A549 (cell line): ENCODE data around the gene TRAM2. TPM values are rescaled to one million over a fixed set of nuclear protein-coding genes. Genes with fewer than 3 reads are reported as not detected.

Experiments
- ATAC-seq, 2 experiments: fragments of 200-7000 bp in 1 of 2; fragments of >200 bp in 1 of 2; cut with Nextera tagmentation in 1 of 2; cut with Tn5 transposase in 1 of 2; 3 replicates each; pipeline versions ENCODE4 v1.8.0 to v1.9.1; 2018 to 2020; ENCODE audit warnings: mild to moderate bottlenecking in 1 of 2, moderate library complexity in 1 of 2
- CTCF ChIA-PET: fragments of 300-600 bp; sonication (Branson Sonifier 250); formaldehyde crosslinking; extraction: SDS; loops from one replicate; lab custom pipeline; 2021; ENCODE audit warnings: antibody characterized with exemption, inconsistent platforms; lab: Yijun Ruan, JAX
- POLR2A ChIA-PET: fragments of 350-600 bp; formaldehyde crosslinking; extraction: SDS; loops from one replicate; lab custom pipeline; 2021; ENCODE audit warnings: antibody characterized with exemption, inconsistent platforms; lab: Yijun Ruan, JAX
- DNase-seq, 2 experiments: peaks; one replicate each; pipeline versions ENCODE4 v3.0.0 to v3.0.0-alpha.2; 2011 to 2016; ENCODE audit warnings: low read depth in 1 of 2, low spot score in 1 of 2
- FAIRE-seq: peaks from 2 replicates; lab custom pipeline; 2011; peaks lifted over from hg19 to GRCh38; lab: Jason Lieb, UNC
- H3K27ac ChIP-seq, 2 experiments: fragments of >200 bp; sonication (Bioruptor Twin); formaldehyde crosslinking; 3 replicates each; pipeline ENCODE4 v1.5.1; 2016 to 2017
- H3K4me1 ChIP-seq: fragments of >200 bp; sonication (Bioruptor Twin); formaldehyde crosslinking; 3 replicates; pipeline ENCODE4 v1.6.1; 2016
- H3K4me2 ChIP-seq: fragments of >200 bp; sonication (Bioruptor Twin); formaldehyde crosslinking; 3 replicates; pipeline ENCODE4 v1.6.1; 2016
- H3K4me3 ChIP-seq: fragments of >200 bp; sonication (Bioruptor Twin); formaldehyde crosslinking; 3 replicates; pipeline ENCODE4 v1.5.1; 2016
- H3K9me3 ChIP-seq: fragments of >200 bp; sonication (Bioruptor Twin); formaldehyde crosslinking; 3 replicates; pipeline ENCODE4 v1.6.1; 2016
- ATOH8 ChIP-seq: fragments of 250-450 bp; sonication (Bioruptor Pico); IDR thresholded peaks from 2 replicates; pipeline ENCODE4 v1.5.0; 2020; ENCODE audit warnings: low read depth, mild to moderate bottlenecking, moderate library complexity
- BHLHE40 ChIP-seq: IDR thresholded peaks from 2 replicates; pipeline ENCODE4 v1.6.1; 2012; ENCODE audit warnings: low read depth, low read length, inconsistent platforms
- CBX2 ChIP-seq: fragments of 200-600 bp; sonication (generic); IDR thresholded peaks from 2 replicates; pipeline ENCODE4 v1.6.1; 2016; ENCODE audit warnings: low read depth, mild to moderate bottlenecking, borderline replicate concordance
- CBX8 ChIP-seq: fragments of 200-600 bp; sonication (generic); IDR thresholded peaks from 2 replicates; pipeline ENCODE4 v1.6.1; 2016
- CHD2 ChIP-seq: fragments of 150-350 bp; IDR thresholded peaks from 2 replicates; pipeline ENCODE4 v1.6.1; 2014; ENCODE audit warnings: low read length; ENCODE audit not compliant: partially characterized antibody
- CHD4 ChIP-seq: fragments of 200-600 bp; sonication (generic); IDR thresholded peaks from 2 replicates; pipeline ENCODE4 v1.6.1; 2016; ENCODE audit warnings: antibody characterized with exemption, mild to moderate bottlenecking, borderline replicate concordance
- EHF ChIP-seq: fragments of 250-450 bp; sonication (Bioruptor Pico); IDR thresholded peaks from 2 replicates; pipeline ENCODE4 v1.5.0; 2020; ENCODE audit warnings: mild to moderate bottlenecking
- EHMT2 ChIP-seq: fragments of 200-600 bp; sonication (generic); IDR thresholded peaks from 2 replicates; pipeline ENCODE4 v1.6.1; 2016; ENCODE audit warnings: antibody characterized with exemption, low read depth, mild to moderate bottlenecking, moderate library complexity
- ESRRA ChIP-seq: fragments of 150-350 bp; IDR thresholded peaks from 2 replicates; pipeline ENCODE4 v1.6.1; 2014; ENCODE audit warnings: mild to moderate bottlenecking, low read length, borderline replicate concordance
- HES2 ChIP-seq: fragments of >200 bp; sonication (Bioruptor Twin); formaldehyde crosslinking; IDR thresholded peaks from 2 replicates; pipeline ENCODE4 v1.6.1; 2016
- HOXA7 ChIP-seq: fragments of 250-450 bp; sonication (Bioruptor Pico); IDR thresholded peaks from 2 replicates; pipeline ENCODE4 v1.5.0; 2020; ENCODE audit warnings: mild to moderate bottlenecking, moderate library complexity
- JUN ChIP-seq, 2 experiments: fragments of >200 bp; sonication (Bioruptor Twin); formaldehyde crosslinking; IDR thresholded peaks; 2 replicates in 1 of 2; 3 replicates in 1 of 2; pipeline ENCODE4 v1.6.1; 2016 to 2017
- KDM1A ChIP-seq: fragments of 200-600 bp; sonication (generic); IDR thresholded peaks from 2 replicates; pipeline ENCODE4 v1.6.1; 2016; ENCODE audit warnings: low read depth, mild to moderate bottlenecking
- MAFK ChIP-seq: fragments of 450-650 bp; IDR thresholded peaks from 2 replicates; pipeline ENCODE4 v1.6.1; 2014; ENCODE audit not compliant: partially characterized antibody
- MAX ChIP-seq: IDR thresholded peaks from 2 replicates; pipeline ENCODE4 v1.6.1; 2012
- MYC ChIP-seq: IDR thresholded peaks from 2 replicates; pipeline ENCODE4 v1.6.1; 2012; ENCODE audit warnings: mild to moderate bottlenecking, inconsistent platforms, low read length, improper control_type of control experiment, borderline replicate concordance
- NFE2L2 ChIP-seq: fragments of 150-350 bp; conservative IDR thresholded peaks from 2 replicates; pipeline ENCODE4 v1.6.1; 2014; ENCODE audit warnings: low read length
- NPAS2 ChIP-seq: fragments of 250-450 bp; sonication (Bioruptor Pico); IDR thresholded peaks from 2 replicates; pipeline ENCODE4 v1.8.0; 2022; ENCODE audit warnings: mild to moderate bottlenecking, moderate library complexity, borderline replicate concordance
- RARB ChIP-seq: fragments of 250-450 bp; sonication (Bioruptor Pico); IDR thresholded peaks from 2 replicates; pipeline ENCODE4 v1.8.0; 2021; ENCODE audit warnings: mild to moderate bottlenecking, moderate library complexity
- RFX5 ChIP-seq: fragments of 450-650 bp; IDR thresholded peaks from 2 replicates; pipeline ENCODE4 v1.7.1; 2014; ENCODE audit warnings: antibody characterized with exemption, mild to moderate bottlenecking, moderate library complexity
- SREBF2 ChIP-seq: fragments of 450-650 bp; IDR thresholded peaks from 2 replicates; pipeline ENCODE4 v1.6.1; 2014; ENCODE audit warnings: mild to moderate bottlenecking, moderate library complexity
- TFCP2L1 ChIP-seq: fragments of 250-450 bp; sonication (Bioruptor Pico); IDR thresholded peaks from 2 replicates; pipeline ENCODE4 v1.5.0; 2021; ENCODE audit warnings: mild to moderate bottlenecking
- TP53 ChIP-seq: fragments of 250-450 bp; sonication (Bioruptor Pico); IDR thresholded peaks from 2 replicates; pipeline ENCODE4 v1.5.0; 2021; ENCODE audit warnings: mild to moderate bottlenecking, moderate library complexity
- ZFP36 ChIP-seq: fragments of 450-650 bp; IDR thresholded peaks from 2 replicates; pipeline ENCODE4 v1.6.1; 2014; ENCODE audit warnings: borderline replicate concordance; ENCODE audit not compliant: partially characterized antibody
- ZSCAN20 ChIP-seq: fragments of 250-450 bp; sonication (Bioruptor Pico); IDR thresholded peaks from 2 replicates; pipeline ENCODE4 v1.8.0; 2022; ENCODE audit warnings: mild to moderate bottlenecking, moderate library complexity
- WGBS: methylation state at CpG from one replicate; pipeline ENCODE4 v1.1.6; 2017; ENCODE audit errors: missing lambda C conversion rate; 5-methylcytosine and 5-hydroxymethylcytosine counted together
- polyA plus RNA-seq, 4 experiments: library from polyadenylated mRNA; depleted of rRNA in 3 of 4; stranded (reverse); fragments of >200 nt; fragmentation: RNase III in 1 of 4; extraction: RNeasy Plus Mini Kit Qiagen cat#74134 plus additional on column Dnase treatment in 1 of 4; gene quantifications; 2 replicates in 3 of 4; 3 replicates in 1 of 4; pipeline ENCODE4 v1.2.3, GENCODE V29; 2011 to 2017
- TF ChIP-seq, protein P1 (sequence below): fragments of 450-650 bp; IDR thresholded peaks from 2 replicates; pipeline ENCODE4 v1.6.1; 2014; ENCODE audit warnings: antibody characterized with exemption
- TF ChIP-seq, protein P2 (sequence below): IDR thresholded peaks from 2 replicates; pipeline ENCODE4 v1.6.1; 2012

TRAM2 gene
- polyA plus RNA-seq, 2 of the 4 experiments (the other 2 are of a cell fraction): 16.4 to 25.4 TPM

- no peak for TF ChIP-seq CBX8
- TF ChIP-seq HES2: no peak
- no peak for TF ChIP-seq RFX5
- TF ChIP-seq RARB: no peak
- TF ChIP-seq ZFP36: no peak
- TF ChIP-seq SREBF2: no peak
- no peak for TF ChIP-seq KDM1A
- no peak for TF ChIP-seq ATOH8
- TF ChIP-seq, all 56 proteins: peak for 0
Measured at GRCh38 chr6:52582996-52583395, 6.1 kb upstream of the TRAM2 start (continued).

GRCh38 chr6:52582446-52582845 is 5.6 kb upstream of the TRAM2 start:
- Histone ChIP-seq H3K4me1 (peaks cover 5% of the 10 kb centered on the region; the same call in 2 of the 3 replicates), H3K27ac (no peak overlapping the region), H3K4me3 (no peak overlapping the region), H3K9me3 (no peaks in the 10 kb centered on the region), H3K4me2 (no peak overlapping the region)
- DNase-seq (no peak), FAIRE-seq (no peak), ATAC-seq (no peak)
- POLR2A ChIA-PET: no interaction called here
- TF ChIP-seq HOXA7 (CRISPR knock-in tag) (no peak), CHD2 (no peak), ZSCAN20 (CRISPR knock-in tag) (no peak), CBX2 (no peak), TP53 (CRISPR knock-in tag) (no peak), BHLHE40 (no peak), TFCP2L1 (CRISPR knock-in tag) (no peak), NFE2L2 (no peak), MYC (no peak), EHMT2 (no peak), ESRRA (no peak), CHD4 (no peak), MAX (no peak), JUN (IDR thresholded peaks at IDR 0.05) (no peak), EHF (CRISPR knock-in tag) (no peak)
- TF ChIP-seq, protein P1, sequence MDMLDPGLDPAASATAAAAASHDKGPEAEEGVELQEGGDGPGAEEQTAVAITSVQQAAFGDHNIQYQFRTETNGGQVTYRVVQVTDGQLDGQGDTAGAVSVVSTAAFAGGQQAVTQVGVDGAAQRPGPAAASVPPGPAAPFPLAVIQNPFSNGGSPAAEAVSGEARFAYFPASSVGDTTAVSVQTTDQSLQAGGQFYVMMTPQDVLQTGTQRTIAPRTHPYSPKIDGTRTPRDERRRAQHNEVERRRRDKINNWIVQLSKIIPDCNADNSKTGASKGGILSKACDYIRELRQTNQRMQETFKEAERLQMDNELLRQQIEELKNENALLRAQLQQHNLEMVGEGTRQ: no peak
- TF ChIP-seq, protein P2, sequence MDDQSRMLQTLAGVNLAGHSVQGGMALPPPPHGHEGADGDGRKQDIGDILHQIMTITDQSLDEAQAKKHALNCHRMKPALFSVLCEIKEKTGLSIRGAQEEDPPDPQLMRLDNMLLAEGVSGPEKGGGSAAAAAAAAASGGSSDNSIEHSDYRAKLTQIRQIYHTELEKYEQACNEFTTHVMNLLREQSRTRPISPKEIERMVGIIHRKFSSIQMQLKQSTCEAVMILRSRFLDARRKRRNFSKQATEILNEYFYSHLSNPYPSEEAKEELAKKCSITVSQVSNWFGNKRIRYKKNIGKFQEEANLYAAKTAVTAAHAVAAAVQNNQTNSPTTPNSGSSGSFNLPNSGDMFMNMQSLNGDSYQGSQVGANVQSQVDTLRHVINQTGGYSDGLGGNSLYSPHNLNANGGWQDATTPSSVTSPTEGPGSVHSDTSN: no peak
- TF ChIP-seq, all 56 proteins: peak for 0
- 96% methylated on average over 3 of the region's 3 CpGs for whole genome bisulfite sequencing
- CTCF ChIA-PET: interaction anchor here (1.1 to 4.8 kb wide), 3 partner anchors 14 to 166 kb away, joined by 3 to 22 read pairs (median 8); no protein-coding TSS in a partner anchor

DNA sequence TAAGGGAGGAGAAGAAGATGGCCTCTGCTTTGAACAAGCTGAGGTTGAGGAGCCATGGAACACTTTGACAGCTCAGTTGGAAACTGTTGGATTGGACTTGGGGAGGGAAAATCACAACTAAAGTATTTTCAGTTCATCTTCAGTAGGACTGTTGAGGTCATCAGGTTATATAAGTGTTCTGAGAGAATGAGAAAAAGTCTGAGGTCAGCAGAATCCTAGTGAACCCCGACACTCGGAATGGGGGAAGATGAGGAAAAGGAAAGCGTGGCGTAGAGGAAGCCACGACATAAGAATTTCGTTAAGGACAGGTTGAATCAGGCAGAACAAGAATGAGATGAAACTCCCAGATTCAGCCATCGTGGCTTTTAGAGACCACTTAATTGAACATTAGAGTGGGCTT is 4.0 kb upstream of the TRAM2 start:
- H3K27ac ChIP-seq: no peak overlapping the region
- TF ChIP-seq MAFK: peak; percentile 44
- no peak for TF ChIP-seq NPAS2 (CRISPR knock-in tag)
- H3K9me3 ChIP-seq: no peaks in the 10 kb centered on the region
- FAIRE-seq: no peak
- H3K4me1 ChIP-seq: peaks cover 7% of the 10 kb centered on the region; the same call in 2 of the 3 replicates
- WGBS: 88% methylated on average over 7 of the region's 7 CpGs
- ChIA-PET POLR2A (no interaction called here), CTCF (interaction anchor here (2.1 to 4.8 kb wide), 3 partner anchors 9 to 165 kb away, joined by 8 to 22 read pairs (median 10); no protein-coding TSS in a partner anchor)
- no peak for ATAC-seq
- no peak overlapping the region for H3K4me3 ChIP-seq
- H3K4me2 ChIP-seq: no peak overlapping the region
- no peak for DNase-seq
